ENCODE data around the gene PHLDB2. TPM values are rescaled to one million over a fixed set of nuclear protein-coding genes. Genes with fewer than 3 reads are reported as not detected.
"Not testable (repeated sequence)": the region's sequence is repeated elsewhere in the genome, so short reads cannot be mapped to it uniquely, and the experiment has no call there.

PHLDB2 gene
- 10 to 100 TPM; 29.0 to 31.2 TPM for total RNA-seq
- long read RNA-seq, full-length matches to known transcripts = 2 of 19 reads
- long read RNA-seq, partial matches to known transcripts = 11 of 19 reads
- long read RNA-seq, other reads (novel, unspliced or antisense) = 6 of 19 reads

DNA sequence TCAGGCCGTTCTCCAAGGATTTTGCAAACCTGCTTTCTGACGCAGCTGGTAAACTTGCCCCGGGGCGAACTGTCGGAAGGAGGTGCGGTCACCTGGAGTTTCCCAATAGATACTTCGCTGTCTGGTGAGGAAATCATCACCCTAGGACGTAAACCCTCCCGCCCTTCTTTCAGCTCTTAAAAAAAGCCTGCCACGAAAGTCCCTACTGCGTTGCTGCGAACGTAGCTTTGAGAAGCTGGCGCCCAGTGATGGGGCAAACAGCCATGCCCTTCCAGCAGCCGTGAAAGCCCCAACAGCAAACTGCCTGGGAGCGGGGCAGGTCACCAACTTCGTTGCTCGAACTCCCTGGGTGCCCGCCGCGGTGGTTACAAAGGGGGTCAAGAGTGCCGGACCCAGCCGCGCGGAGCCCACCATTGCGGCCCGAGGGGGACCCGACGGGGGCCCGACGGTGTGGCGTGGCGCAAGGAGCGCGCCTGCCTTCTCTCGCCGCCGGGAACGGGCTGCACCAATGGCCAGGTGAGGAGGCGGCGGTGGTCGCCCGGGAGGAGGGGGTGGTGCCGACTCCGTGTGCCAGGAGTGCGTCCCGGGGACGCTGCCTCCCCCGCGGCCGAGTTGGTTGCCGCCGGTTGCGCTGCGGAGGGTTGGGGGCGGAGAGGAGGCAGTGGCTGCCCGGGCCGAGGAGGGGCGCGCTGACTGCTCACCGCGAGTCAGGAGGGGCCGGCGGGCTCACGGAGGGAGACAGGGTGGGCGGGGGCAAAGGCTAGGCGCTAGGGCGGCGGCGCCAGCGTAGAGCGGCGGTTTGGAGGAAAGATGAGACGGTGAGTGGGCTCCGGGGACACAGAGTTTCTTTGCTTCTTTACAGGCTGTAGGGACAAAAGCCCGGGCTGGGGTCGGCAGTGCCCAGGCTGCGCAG, at the start of gene PHLDB2:
PHLDB2 (plus strand) TSS at position 205 of the 913 bp plus-strand sequence. CDS start 24,813 bp downstream, outside the sequence.
- ATAC-seq (peak; percentile 93 to 94), DNase-seq (peak; percentile 85)
- intact Hi-C loops (cut with DNase I) = loop anchor here in 1 of 2 donors (10.0 kb wide), 1 partner anchor 55 kb away; no protein-coding TSS in a partner anchor

DNA sequence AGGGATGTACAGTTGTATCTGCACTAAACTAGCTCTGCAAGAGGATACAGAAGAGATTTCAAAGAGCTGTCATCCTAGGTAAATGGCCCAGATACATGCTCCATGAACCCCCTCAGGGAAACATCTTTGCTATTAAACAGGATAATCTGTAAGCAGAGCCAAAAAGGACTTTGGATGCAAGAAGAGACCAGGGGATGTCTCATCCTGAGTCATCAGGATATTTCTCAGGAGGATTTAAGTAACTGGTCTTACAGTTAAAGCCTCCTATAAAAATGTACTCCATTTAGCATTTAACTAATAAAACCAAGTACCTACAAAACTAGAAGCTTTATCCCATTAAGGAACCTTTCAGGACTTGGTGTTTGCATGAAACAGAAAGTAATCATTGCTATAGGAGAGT, 48.2 kb upstream of the PHLDB2 start:
- intact Hi-C loops (cut with DNase I) = no loop called here
- DNase-seq (no peak), ATAC-seq (peak in 1 of 2 donors; percentile 62)

DNA sequence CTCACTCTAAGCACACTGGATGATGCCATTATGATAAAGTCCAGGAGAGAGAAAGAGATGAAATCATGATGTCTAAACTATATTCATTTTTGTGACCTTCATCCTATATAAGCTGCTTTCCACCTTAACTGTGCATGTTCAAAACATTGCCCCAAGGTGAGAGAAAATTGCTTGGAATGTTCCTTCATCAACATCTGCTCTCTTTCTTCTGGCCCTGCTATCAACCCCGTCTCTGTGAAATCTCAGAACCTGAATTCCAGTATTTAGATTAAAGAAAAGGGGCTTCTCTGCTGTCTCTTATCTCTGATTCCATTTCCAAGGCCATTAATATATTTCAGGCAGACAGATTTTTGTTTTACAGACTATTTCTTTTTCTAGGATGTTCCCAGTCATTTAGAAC, 47.3 kb upstream of the PHLDB2 start:
- DNase-seq = no peak
- ATAC-seq = no peak
- intact Hi-C loops (cut with DNase I) = no loop called here

DNA sequence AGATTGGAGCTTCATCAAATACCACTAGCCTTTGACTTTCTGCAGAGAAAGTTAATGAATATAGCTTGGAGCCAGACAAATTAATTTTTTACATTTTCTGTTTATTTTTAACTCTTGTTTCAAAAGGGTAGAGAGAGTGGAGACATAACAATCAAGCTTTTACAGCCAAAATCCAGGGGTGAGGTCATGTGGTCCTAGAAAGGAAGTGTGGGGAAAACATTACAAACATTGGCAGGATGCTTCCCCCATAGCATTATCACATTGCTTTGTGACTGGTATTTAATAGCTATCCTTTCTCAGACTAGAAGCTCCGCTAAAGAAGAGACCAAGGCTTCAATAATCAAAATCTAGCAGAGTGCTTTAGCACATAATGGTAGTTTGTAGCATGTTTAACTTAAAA, 46.4 kb upstream of the PHLDB2 start:
- ATAC-seq = no peak
- intact Hi-C loops (cut with DNase I) = no loop called here
- DNase-seq = no peak

DNA sequence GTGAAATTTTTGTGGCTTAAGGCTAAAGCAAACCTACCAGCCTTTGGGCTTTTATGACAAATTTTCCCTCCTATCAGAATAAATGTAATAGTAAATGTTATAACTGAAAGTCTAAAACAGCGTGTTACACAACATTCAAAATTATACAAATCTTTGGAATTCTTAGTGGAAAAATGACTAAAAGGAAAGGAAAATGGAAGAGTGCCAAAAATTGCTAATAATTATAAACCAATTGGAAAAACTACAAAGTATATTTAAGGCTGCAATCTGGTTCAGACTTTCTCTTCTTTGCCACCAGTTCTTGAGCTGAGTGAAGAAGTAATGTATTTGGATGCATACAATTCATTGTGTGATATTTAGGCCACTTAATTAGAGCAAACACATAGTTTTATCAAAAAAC, 45.6 kb upstream of the PHLDB2 start:
- DNase-seq = no peak
- ATAC-seq = no peak
- intact Hi-C loops (cut with DNase I) = no loop called here

DNA sequence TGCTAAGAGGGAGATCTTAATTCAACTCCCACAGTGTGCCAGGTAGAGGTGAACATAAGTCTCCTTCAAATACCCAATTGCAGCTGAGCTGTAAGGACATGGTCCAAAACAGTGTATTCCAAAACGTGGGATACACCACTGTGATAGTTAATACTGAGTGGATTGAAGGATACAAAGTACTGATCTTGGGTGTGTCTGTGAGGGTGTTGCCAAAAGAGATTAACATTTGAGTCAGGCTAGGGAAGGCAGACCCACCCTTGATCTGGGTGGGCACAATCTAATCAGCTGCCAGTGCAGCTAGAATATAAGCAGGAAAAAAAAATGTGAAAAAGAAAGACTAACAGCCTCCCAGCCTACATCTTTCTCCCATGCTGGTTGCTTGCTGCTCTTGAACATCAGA, 45.1 kb upstream of the PHLDB2 start:
- intact Hi-C loops (cut with DNase I) = no loop called here
- ATAC-seq (no peak), DNase-seq (no peak)

DNA sequence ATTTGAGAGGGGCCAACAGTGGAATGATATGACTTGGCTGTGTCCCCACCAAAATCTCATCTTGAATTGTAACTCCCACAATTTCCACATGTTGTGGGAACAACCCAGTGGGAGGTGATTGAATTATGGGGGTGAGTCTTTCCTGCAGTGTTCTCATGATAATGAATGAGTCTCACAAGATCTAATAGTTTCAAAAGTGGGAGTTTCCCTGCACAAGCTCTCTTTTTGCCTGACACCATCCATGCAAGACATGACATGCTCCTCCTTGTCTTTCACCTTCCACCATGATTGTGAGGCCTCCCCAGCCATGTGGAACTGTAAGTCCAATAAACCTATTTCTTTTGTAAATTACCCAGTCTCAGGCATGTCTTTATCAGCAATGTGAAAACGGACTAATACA, 42.3 kb upstream of the PHLDB2 start:
- ATAC-seq = not testable (repeated sequence)

DNA sequence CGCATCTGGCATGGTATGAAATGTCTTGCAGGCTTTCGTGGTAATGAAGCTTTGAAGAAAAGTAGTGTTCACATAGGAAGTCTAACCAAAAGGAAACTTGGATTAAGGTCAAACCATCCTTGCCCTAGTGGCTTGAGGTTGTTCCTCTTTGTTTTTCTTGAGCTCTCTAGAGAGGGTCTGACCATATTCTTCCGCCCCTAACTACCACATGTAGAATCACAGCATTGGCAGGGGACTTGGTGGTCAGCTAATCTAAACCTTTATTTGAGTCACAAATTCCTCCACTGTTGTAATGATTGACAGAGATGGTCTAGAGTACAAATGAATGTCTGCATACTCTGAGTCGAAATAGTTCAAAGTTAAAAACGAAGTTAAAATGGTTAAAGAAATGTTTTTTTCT, 39.1 kb upstream of the PHLDB2 start:
- ATAC-seq (no peak), DNase-seq (no peak)
- intact Hi-C loops (cut with DNase I) = no loop called here

More for the DNA sequence above, 42.3 kb upstream of the PHLDB2 start:
- DNase-seq; intact Hi-C loops (cut with DNase I): not testable (repeated sequence)

DNA sequence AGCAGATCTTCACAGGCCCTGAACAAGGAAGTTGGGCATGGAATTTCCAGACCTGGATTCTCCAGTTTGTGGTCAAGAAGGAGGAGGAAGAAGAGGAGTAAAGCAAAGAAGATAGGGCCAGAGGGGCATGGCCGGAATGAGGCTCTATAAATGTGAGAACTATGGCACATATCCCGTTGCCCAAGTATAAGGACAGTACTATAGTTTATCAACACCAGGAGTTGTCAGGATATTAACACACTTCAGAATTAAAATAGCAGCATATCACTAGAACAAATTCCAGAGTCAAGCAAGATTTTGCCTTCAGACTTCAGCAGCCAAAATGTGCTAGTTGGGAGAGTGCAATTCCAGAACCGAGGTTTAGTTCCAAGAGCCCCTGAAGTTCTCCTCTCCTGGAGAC, 38.4 kb upstream of the PHLDB2 start:
- DNase-seq = no peak
- ATAC-seq = peak; percentile 74 to 89
- intact Hi-C loops (cut with DNase I) = no loop called here

DNA sequence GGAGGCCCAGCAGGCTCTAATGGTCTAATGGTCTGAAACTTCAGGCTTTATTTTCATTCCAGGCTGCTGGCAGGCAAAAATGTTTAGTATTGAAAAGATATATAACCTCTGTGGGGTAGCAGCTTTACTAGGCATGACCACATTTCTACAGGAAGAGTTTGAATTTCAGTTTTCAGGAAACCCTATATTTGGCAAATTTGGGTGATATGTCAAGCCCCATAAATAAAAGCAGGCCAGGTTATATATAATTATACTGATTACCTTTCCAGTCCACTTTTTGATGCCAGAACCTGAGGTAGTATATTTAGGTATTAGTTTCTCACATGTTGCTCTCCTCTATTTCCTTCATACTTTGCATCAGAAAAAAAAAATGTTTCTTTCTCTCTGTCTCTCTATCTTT, 37.2 kb upstream of the PHLDB2 start:
- no peak for ATAC-seq
- DNase-seq = no peak
- intact Hi-C loops (cut with DNase I) = no loop called here

DNA sequence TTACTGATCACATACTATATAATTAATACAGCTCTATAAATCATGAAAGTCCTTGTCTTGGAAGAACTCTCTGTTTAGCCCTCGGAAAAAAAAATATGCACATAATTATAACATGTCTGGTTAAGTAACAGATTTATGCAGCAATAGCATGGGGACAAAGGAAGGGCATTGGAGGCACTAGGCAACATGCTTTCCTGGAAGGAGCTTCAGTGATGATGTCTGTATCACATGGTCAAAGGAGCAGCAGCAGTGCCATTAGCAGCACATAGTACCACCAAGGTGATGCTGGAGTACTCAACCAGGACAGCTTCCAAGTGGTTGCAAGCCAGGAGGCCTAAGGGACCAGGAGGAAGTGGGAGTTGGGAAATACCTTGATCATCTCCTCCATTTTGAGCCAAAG, 36.3 kb upstream of the PHLDB2 start:
- intact Hi-C loops (cut with DNase I) = no loop called here
- ATAC-seq (no peak), DNase-seq (no peak)

DNA sequence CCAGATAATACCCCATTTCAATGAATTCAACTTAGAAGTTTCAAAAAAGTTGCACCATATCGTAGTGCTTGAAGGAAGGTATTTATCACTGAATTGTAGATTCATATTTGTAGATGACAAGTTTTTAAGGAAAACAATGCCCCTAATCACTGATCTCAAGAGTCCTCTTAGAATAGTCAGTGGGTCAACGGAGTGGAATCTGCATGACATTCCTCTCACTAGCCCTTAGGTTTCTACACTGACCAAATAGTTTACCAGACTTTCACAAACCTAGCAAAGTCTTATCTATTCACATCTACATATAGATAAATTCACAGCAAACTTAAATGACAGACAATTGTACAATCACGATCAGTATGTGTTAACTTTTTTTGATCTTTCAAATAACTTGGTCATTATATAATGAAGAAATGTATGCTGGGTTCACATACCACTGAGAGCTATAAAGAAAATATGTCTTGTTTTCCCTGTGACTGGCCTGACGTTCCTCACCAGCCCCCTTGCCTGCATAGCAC, 35.7 kb upstream of the PHLDB2 start:
- no peak for DNase-seq
- ATAC-seq = no peak
- intact Hi-C loops (cut with DNase I) = no loop called here

DNA sequence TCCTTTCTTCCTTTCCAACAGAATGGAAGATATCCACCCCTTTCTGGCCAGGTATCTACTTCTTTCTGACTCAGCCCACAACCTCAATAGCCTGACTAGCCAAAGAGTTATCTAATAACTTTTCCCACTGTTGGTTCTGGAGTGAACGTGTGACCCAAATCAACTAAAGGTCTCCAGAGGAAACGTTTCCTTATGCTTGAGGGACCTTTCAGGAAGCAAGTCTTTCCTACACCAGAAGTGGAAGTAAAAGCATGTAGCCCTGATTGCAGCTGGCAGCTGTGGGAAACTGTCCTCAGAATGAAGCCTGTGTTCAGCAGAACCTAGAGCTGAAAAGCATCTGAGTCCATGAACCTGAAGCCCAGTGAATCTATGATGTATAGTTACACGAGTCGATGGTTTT, 34.7 kb upstream of the PHLDB2 start:
- no peak for DNase-seq
- ATAC-seq = no peak
- intact Hi-C loops (cut with DNase I) = no loop called here

DNA sequence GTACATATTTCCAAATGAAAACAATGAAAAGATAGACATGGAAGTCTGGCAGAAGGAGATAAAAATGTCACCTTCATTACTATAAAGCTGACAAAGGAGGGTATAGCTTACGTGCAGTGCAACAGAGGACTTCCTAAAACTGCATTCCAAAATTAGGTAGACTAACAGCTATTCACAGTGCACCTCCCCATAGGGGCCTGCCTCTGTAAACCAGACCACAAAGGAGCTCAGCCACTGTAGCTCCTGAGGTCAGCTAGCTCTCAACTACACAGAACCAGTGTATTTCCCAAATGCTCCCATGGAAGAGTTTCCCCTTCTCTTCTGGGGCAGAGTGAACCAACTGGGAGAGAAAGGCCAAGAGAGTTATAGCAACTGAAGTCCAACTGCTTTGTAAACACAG, 31.2 kb upstream of the PHLDB2 start:
- intact Hi-C loops (cut with DNase I) = no loop called here
- no peak for ATAC-seq

DNA sequence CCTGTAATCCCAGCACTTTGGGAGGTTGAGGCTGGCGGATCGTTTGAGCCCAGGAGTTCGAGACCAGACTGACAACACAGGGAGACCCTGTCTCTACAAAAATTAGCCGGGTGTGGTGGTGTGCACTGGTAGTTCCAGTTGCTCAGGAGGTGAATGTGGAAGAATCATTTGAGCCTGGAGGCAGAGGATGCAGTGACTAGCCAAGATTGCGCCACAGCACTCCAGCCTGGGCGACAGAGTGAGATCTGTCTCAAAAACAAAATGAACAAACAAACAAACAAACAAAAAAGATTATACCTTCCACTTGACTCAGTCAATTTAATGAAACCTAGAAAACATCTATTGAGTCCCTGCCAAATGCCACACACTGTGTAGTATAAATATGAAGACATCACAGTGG, 30.5 kb upstream of the PHLDB2 start:
- intact Hi-C loops (cut with DNase I) = no loop called here
- no peak for ATAC-seq
- DNase-seq = no peak

More for the DNA sequence above, 31.2 kb upstream of the PHLDB2 start:
- no peak for DNase-seq

DNA sequence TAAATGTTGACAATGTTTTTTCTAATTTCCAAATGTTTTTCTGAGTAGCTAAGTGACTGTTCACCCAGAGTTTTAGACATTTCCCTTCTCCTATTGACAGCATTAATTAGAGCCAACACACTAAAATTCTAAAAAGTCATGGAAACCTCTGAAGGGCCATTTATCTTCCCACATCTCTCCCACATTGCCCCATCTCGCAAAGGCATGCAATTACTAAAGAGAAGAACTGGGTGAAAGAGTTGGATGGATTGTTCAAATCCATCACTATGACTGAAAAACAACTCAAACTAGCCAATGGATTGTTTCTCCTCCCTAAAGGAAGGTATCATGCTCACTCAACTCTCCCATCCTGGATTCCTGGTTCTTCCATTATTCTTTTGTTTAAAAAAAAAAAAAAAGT, 30.0 kb upstream of the PHLDB2 start:
- ATAC-seq (no peak), DNase-seq (no peak)
- intact Hi-C loops (cut with DNase I) = no loop called here

DNA sequence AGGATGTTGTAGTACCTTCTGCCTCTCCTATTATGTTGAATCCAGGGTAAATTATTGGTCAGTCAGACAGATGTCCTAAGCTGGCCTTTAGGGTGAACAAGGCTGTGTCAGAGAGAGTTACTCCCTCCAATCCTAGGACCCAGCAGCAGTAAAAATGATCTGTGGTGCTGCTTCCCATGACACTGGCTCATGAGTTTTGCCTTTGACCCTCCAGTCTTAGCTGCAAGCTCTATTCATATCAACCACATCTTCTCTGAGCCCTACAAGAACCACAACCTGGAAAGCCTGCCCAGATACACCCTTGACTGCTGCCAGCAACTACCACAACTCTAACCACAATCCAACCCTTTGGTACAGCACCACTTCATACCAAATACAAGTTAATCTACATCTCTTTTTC, 27.2 kb upstream of the PHLDB2 start:
- intact Hi-C loops (cut with DNase I) = no loop called here
- DNase-seq (no peak), ATAC-seq (no peak)

DNA sequence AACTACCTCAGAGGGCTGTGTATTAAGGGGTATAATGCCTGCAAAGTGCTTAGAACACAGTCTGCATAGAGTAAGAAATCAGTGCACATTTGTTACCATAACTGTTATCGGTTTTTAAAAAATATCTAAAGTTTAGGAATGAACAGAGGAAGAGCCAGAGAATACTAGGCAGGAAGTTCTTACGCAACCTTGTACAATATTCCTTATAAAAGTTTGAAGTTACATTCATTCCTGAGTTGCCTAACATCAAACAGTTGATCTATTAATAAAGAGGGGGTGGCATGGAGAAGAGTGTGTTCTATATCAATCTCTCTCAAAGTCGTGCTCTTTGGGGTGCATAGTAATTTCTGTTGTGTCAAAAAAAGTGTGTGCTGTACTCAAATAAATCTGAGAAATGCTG, 22.0 kb upstream of the PHLDB2 start:
- intact Hi-C loops (cut with DNase I) = no loop called here
- DNase-seq (no peak), ATAC-seq (no peak)

DNA sequence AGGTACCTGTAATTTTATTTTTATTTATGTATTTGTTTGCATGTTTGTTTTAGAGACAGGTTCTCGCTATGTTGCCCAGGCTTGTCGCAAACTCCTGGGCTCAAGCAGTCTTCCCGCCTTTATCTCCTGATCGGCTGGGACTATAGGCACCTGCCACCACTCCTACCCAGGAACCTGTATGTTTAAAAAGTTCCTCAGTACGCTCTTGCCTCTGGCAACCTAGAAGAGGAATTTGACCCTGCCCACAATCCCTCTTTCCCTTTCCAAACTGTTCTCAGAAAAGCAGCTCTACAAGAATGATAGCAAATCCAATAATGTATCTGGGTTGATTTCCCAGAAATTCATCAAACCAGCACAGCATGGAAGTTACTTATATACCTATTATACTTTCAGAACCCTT, 20.9 kb upstream of the PHLDB2 start:
- intact Hi-C loops (cut with DNase I) = no loop called here
- ATAC-seq (no peak), DNase-seq (no peak)

DNA sequence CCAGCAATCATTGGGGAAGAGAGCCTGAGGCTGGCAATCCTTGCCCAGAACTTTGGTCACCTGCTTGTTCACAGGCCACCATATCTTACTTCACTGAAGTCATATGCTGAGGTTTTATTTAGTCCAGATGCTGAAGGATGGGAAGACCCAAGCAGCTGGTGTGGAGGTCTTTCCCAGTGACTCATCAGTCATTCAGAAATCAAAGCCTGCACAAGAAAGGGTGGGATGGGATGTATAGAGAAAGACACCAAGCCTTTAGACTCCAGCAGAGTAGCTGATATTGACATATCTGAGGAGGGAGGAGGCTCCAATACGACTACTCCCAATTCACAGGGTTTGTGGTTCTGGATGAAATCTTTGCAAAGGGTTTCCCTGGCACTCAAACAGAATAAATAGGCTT, 13.0 kb upstream of the PHLDB2 start:
- intact Hi-C loops (cut with DNase I) = no loop called here
- DNase-seq = no peak
- ATAC-seq = no peak

DNA sequence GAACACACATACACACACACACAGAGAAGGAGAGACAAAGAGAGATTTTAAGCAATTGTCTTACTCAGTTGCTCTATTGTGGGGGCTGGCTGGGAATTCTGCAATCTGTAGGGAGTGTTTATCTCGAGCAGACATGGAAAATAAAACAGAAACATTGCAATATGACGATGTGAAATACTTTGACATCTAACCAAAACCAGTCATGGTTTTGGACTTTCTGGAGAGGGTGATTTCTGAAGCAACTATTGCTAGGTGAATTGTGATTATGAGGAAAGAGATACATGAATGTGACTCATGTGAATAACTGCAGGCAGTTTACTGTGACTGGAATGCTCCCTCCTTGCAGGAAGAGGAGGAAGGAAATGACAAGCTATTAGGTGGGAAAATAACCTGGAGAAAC, 12.3 kb upstream of the PHLDB2 start:
- ATAC-seq (peak in 1 of 2 donors; percentile 73), DNase-seq (no peak)
- intact Hi-C loops (cut with DNase I) = no loop called here
